ENCODE data around the gene ARRDC2.

GRCh38 chr19:18046059-18046718, 38.2 kb downstream of the ARRDC2 start:
- TF ChIP-seq ZNF274 (IDR thresholded peaks at IDR 0.05; ENCODE audit: low read depth, low read length) (no peak), YY1 (IDR thresholded peaks at IDR 0.05; ENCODE audit: insufficient read depth, insufficient read length) (no peak), SUZ12 (IDR thresholded peaks at IDR 0.05; ENCODE audit: extremely low read depth, insufficient read depth, insufficient read length) (no peak)
